Activated naive CD8-positive, alpha-beta T cell treated with anti-CD3 and anti-CD28 coated beads, Interleukin-2, amount 10 ng/mL, durations not matched to agents 7 days and 5 days (primary cell): ENCODE results near the gene SEC61A1. TPM values are rescaled to one million over a fixed set of nuclear protein-coding genes. Genes with fewer than 3 reads are reported as not detected.
A peak's percentile ranks its signal among the peaks of the same experiment; 100 is the strongest.

ENCODE experiments used
- ATAC-seq: fragments of 150-1000 bp; cut with Tn5 transposase; one replicate; pipeline ENCODE4 v1.10.0; 2021; ENCODE audit warnings: low read depth, moderate library complexity
- POLR2A ChIA-PET: fragments of 350-600 bp; sonication (Branson Sonifier 250); formaldehyde crosslinking; loops from one replicate; lab custom pipeline; 2021; ENCODE audit warnings: antibody characterized with exemption; lab: Charles Lee
- DNase-seq: peaks from one replicate; pipeline ENCODE4 v3.0.0; 2021
- H3K27ac Mint-ChIP-seq: one replicate; pipeline ENCODE4 v1.8.0; 2022; ENCODE audit warnings: mild to moderate bottlenecking, mixed read lengths
- H3K27me3 Mint-ChIP-seq: one replicate; pipeline ENCODE4 v1.8.0; 2022; ENCODE audit warnings: mild to moderate bottlenecking, moderate library complexity, mixed read lengths
- H3K36me3 Mint-ChIP-seq: one replicate; pipeline ENCODE4 v1.8.0; 2021; ENCODE audit warnings: mild to moderate bottlenecking, mixed read lengths
- H3K4me1 Mint-ChIP-seq: one replicate; pipeline ENCODE4 v1.8.0; 2021; ENCODE audit warnings: mixed read lengths
- H3K4me3 Mint-ChIP-seq: one replicate; pipeline ENCODE4 v1.8.0; 2022; ENCODE audit warnings: mild to moderate bottlenecking, moderate library complexity, mixed read lengths
- H3K9me3 Mint-ChIP-seq: one replicate; pipeline ENCODE4 v1.8.0; 2021; ENCODE audit warnings: mixed read lengths
- total RNA-seq, 2 experiments: library from RNA; stranded (reverse); gene quantifications; one replicate each; pipeline ENCODE4 v1.2.3, GENCODE V29; 2021

SEC61A1 gene
- total RNA-seq, 2 experiments from 2014 or later, result 119 to 126 TPM

GRCh38 chr3:128076483-128077201 is 24.4 kb downstream of the SEC61A1 start:
- no peak for DNase-seq
- Mint-ChIP-seq H3K9me3 (no peaks in the 10 kb centered on the region), H3K36me3 (peaks cover 1% of the 10 kb centered on the region), H3K27ac (no peak overlapping the region), H3K4me3 (peak overlapping the region; percentile 22), H3K4me1 (peaks cover 2% of the 10 kb centered on the region), H3K27me3 (no peaks in the 10 kb centered on the region)
- POLR2A ChIA-PET, result no interaction called here
- ATAC-seq, result no peak

- no peak for ATAC-seq
- DNase-seq, result no peak
- no peak overlapping the region for H3K27ac Mint-ChIP-seq
- no peaks in the 10 kb centered on the region for H3K36me3 Mint-ChIP-seq
- H3K27me3 Mint-ChIP-seq, result no peaks in the 10 kb centered on the region
- POLR2A ChIA-PET, result no interaction called here
- peaks cover 2% of the 10 kb centered on the region for H3K4me1 Mint-ChIP-seq
- no peak overlapping the region for H3K4me3 Mint-ChIP-seq
- H3K9me3 Mint-ChIP-seq, result no peaks in the 10 kb centered on the region
Observed at GRCh38 chr3:128077202-128077624, 25.0 kb downstream of the SEC61A1 start.

DNA sequence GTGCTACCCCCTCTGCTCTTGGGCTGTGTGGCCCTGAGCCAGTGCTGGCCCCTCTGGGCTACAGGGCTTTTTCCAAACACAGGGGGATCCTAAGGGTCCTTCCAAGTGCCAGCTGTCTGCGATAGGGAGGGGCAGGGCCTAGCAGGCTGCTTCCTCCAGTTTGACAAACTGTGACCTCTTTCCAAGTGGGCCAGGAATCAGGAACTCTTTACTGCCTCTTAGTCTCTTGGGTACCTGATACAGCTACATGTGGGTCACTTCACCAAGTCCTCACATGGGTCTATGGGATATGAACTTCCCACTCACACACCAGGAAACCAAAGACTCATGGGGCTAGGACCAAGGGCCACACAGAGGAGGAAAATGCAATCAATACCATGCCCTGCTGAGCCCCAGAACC is 25.4 kb downstream of the SEC61A1 start:
- Mint-ChIP-seq H3K9me3 (no peaks in the 10 kb centered on the region), H3K4me3 (no peak overlapping the region), H3K36me3 (no peaks in the 10 kb centered on the region), H3K4me1 (peaks cover 2% of the 10 kb centered on the region), H3K27me3 (no peaks in the 10 kb centered on the region), H3K27ac (no peak overlapping the region)
- DNase-seq, result no peak
- ATAC-seq, result no peak
- POLR2A ChIA-PET, result no interaction called here

GRCh38 chr3:128078322-128078721 is 26.1 kb downstream of the SEC61A1 start:
- no peak for DNase-seq
- ATAC-seq, result no peak
- no peak overlapping the region for H3K4me3 Mint-ChIP-seq
- H3K27ac Mint-ChIP-seq, result no peak overlapping the region
- no peaks in the 10 kb centered on the region for H3K27me3 Mint-ChIP-seq
- POLR2A ChIA-PET, result no interaction called here
- H3K36me3 Mint-ChIP-seq, result no peaks in the 10 kb centered on the region
- H3K9me3 Mint-ChIP-seq, result no peaks in the 10 kb centered on the region
- H3K4me1 Mint-ChIP-seq, result peaks cover 2% of the 10 kb centered on the region

DNA sequence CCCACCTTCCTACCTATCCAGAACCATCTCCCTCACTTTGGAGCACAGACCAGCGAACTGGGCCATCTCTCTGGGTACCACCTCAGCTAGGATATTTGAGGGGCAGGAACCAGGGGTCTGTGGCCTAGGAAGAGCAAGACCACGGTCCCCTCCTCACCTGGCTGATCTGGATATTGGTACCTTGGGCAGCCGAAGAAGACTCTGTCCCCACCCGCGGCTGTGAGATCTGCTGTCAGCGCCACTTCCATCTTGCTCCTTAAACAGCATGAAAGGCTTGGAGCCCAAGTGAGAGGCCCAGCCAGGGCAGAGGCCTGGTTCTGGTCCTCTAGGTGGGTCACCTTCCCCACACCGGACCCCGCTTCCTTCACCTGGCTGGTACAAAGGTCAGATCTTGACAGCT is 26.6 kb downstream of the SEC61A1 start:
- DNase-seq (no peak), ATAC-seq (no peak)
- peaks cover 2% of the 10 kb centered on the region for H3K4me1 Mint-ChIP-seq
- POLR2A ChIA-PET, result no interaction called here
- H3K4me3 Mint-ChIP-seq, result no peak overlapping the region
- H3K36me3 Mint-ChIP-seq, result no peaks in the 10 kb centered on the region
- no peaks in the 10 kb centered on the region for H3K9me3 Mint-ChIP-seq
- no peak overlapping the region for H3K27ac Mint-ChIP-seq
- no peaks in the 10 kb centered on the region for H3K27me3 Mint-ChIP-seq

- no peak for DNase-seq
- Mint-ChIP-seq H3K27ac (no peak overlapping the region), H3K36me3 (peaks cover 2% of the 10 kb centered on the region), H3K4me1 (peaks cover 2% of the 10 kb centered on the region), H3K9me3 (no peaks in the 10 kb centered on the region), H3K4me3 (no peak overlapping the region), H3K27me3 (no peaks in the 10 kb centered on the region)
- no peak for ATAC-seq
- POLR2A ChIA-PET, result no interaction called here
Observed at GRCh38 chr3:128079823-128080222, 27.6 kb downstream of the SEC61A1 start.

DNA sequence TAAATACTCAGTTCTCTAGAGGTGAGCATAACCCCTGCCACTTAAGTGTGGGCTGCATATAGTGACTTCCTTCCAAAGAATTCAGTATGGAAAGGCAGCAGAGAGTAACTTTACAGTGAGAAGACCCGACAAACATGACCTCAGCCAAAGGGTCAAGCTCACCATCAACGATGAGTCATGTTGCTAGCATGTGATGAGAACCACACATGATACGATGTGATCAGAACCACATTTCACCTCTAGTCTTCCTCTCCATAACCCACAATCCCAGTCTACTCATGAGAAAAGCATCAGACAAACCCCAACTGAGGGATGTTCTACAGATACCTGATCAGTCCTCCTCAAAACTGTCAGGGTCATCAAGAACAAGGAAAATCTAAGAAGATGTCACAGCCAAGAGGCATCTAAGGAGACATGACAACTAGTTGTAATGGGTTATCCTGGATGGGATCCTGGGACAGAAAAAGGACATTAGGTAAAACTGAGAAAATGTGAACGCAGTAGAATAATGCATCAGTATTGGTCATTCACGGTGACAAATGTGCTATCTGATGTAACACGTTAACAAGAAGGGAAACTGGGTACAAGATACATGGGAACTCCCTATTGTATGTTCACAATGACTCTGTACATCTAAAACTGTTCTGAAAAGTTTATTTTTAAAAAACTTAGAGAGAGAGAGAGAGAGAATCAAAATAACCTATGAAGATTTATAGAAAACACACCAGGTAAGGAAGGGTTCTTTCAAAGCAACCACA is 28.3 kb downstream of the SEC61A1 start:
- Mint-ChIP-seq H3K4me3 (no peak overlapping the region), H3K9me3 (no peaks in the 10 kb centered on the region), H3K4me1 (peaks cover 2% of the 10 kb centered on the region), H3K27ac (no peak overlapping the region), H3K36me3 (peaks cover 3% of the 10 kb centered on the region), H3K27me3 (no peaks in the 10 kb centered on the region)
- DNase-seq (no peak), ATAC-seq (no peak)
- POLR2A ChIA-PET, result no interaction called here

DNA sequence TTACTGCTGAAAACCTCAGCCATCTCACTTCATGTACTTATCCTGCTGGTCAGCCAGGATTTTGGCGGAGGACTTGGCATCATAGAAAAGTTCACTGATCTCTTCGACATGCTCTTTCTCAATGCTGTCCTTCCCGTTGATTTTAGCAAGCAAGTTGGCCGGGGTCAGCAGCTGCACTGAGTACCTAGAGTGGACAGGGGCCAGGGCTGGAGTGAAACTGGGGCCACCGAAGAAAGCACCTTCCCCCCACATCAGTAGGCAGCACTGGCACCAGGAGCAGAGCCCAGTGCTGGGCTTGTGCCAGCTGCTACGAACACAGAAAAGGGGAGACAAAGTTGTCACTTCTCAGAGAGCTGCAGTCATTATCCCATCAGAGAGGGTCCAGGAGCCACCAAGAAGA is 29.0 kb downstream of the SEC61A1 start:
- Mint-ChIP-seq H3K4me3 (no peak overlapping the region), H3K4me1 (peaks cover 2% of the 10 kb centered on the region), H3K36me3 (peaks cover 3% of the 10 kb centered on the region), H3K9me3 (no peaks in the 10 kb centered on the region), H3K27ac (no peak overlapping the region), H3K27me3 (no peaks in the 10 kb centered on the region)
- POLR2A ChIA-PET, result no interaction called here
- DNase-seq (no peak), ATAC-seq (no peak)

GRCh38 chr3:128081846-128082245 is 29.6 kb downstream of the SEC61A1 start:
- POLR2A ChIA-PET, result no interaction called here
- Mint-ChIP-seq H3K9me3 (no peaks in the 10 kb centered on the region), H3K27ac (no peak overlapping the region), H3K4me1 (peaks cover 2% of the 10 kb centered on the region), H3K27me3 (no peaks in the 10 kb centered on the region), H3K4me3 (no peak overlapping the region), H3K36me3 (peaks cover 3% of the 10 kb centered on the region)
- DNase-seq (no peak), ATAC-seq (no peak)

DNA sequence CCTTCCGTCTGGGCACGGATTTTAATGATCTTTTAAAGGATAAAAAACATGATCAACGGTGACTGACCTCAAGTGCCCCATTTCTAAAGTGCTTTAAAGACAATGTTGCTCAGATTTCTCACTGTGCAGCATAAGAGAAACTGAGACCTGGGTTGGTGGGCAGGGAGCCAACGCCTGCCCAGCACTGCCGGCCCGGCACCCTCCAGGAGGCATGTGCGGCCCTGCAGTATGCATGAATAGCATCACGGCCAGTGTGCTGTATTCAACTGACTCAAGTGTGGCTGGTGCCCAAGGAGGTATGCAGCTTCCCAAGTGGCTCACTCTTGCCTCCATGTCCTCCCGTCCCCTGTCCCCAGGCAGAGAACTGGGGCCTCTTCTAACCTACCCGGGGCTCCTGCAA is 30.3 kb downstream of the SEC61A1 start:
- H3K4me1 Mint-ChIP-seq, result peaks cover 2% of the 10 kb centered on the region
- POLR2A ChIA-PET, result no interaction called here
- H3K9me3 Mint-ChIP-seq, result no peaks in the 10 kb centered on the region
- no peaks in the 10 kb centered on the region for H3K27me3 Mint-ChIP-seq
- H3K4me3 Mint-ChIP-seq, result no peak overlapping the region
- peaks cover 3% of the 10 kb centered on the region for H3K36me3 Mint-ChIP-seq
- H3K27ac Mint-ChIP-seq, result no peak overlapping the region
- ATAC-seq (no peak), DNase-seq (no peak)

DNA sequence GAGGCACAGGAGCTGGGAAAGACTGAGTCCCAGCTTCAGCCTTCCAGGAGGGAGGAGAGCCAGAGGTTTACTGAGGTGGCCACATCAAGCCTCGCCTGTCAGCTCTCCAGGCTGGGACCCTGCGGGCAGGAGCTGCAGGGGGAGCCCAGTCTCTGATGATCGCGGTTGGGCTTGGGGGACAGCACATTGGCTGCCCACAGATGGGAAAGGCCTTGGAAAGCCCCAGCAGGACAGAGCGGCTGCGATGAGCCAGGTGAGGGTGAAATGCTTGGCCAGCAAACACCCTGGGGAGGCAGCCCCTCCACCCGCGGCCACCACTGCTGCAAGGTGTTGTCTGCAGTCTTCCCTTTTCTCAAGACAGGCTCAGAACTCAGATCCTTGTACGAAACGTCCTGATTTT is 31.2 kb downstream of the SEC61A1 start:
- DNase-seq, result no peak
- H3K27me3 Mint-ChIP-seq, result no peaks in the 10 kb centered on the region
- H3K27ac Mint-ChIP-seq, result no peak overlapping the region
- H3K36me3 Mint-ChIP-seq, result peaks cover 3% of the 10 kb centered on the region
- H3K4me1 Mint-ChIP-seq, result peaks cover 2% of the 10 kb centered on the region
- H3K9me3 Mint-ChIP-seq, result no peaks in the 10 kb centered on the region
- no peak overlapping the region for H3K4me3 Mint-ChIP-seq
- ATAC-seq, result no peak
- POLR2A ChIA-PET, result no interaction called here

DNA sequence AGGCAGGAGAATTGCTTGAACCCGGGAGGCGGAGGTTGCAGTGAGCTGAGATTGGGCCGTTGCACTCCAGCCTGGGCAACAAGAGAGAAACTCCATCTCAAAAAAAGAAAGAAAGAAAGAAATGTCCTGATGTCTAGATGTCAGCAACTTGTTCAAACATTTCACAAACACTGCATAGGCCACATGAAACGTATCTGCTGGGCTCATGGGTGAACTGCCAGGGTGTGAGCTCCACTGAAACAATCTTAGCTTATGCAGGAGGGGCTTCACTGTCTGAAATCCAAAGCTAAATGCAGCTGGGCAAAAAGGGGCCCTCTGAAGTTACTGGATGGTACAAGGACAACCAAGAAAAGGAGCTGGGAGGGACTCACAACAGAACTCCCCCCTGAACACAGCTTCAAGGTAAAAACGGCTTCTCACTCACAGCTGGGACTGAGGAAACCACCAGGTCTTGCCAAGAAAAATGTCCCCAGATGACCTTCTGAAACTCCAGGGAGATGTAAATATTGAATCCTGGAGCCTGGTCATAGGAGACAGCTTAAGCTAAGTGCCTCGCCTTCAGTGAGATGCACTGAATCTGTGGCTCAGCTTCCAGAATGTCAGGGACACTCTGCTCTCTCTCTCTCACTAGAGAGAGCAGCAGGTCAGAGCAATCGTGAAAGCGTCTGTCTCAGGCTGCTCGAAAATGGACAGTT is 31.9 kb downstream of the SEC61A1 start:
- no peak for DNase-seq
- peaks cover 3% of the 10 kb centered on the region for H3K36me3 Mint-ChIP-seq
- no peak overlapping the region for H3K27ac Mint-ChIP-seq
- POLR2A ChIA-PET, result no interaction called here
- no peaks in the 10 kb centered on the region for H3K9me3 Mint-ChIP-seq
- no peak for ATAC-seq
- H3K4me1 Mint-ChIP-seq, result peaks cover 2% of the 10 kb centered on the region
- no peaks in the 10 kb centered on the region for H3K27me3 Mint-ChIP-seq
- H3K4me3 Mint-ChIP-seq, result no peak overlapping the region

DNA sequence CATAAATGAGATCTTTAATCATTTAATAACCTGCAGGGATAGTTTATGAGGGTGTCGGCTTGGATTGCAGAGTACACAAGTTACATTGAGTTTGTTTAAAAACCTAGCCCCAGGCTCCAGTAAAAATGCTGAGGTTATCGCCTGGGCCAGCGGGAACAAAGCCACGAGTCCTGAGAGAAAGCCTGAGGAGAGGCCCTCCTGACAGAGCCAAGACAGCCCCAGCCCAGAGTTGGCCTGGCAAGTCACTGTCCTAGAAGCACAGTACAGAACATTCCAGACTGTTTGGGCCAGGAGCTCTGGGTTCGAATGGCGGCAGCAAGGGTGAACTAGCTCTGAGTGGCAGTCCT is 32.4 kb downstream of the SEC61A1 start:
- POLR2A ChIA-PET, result no interaction called here
- no peak for ATAC-seq
- no peak overlapping the region for H3K4me3 Mint-ChIP-seq

GRCh38 chr3:128089135-128089534 is 36.9 kb downstream of the SEC61A1 start:
- POLR2A ChIA-PET, result no interaction called here
- Mint-ChIP-seq H3K36me3 (peaks cover 10% of the 10 kb centered on the region), H3K27me3 (no peaks in the 10 kb centered on the region)

More for the DNA sequence above, 32.4 kb downstream of the SEC61A1 start:
- Mint-ChIP-seq H3K4me1 (peaks cover 2% of the 10 kb centered on the region), H3K36me3 (peaks cover 3% of the 10 kb centered on the region), H3K9me3 (no peaks in the 10 kb centered on the region), H3K27ac (no peak overlapping the region), H3K27me3 (no peaks in the 10 kb centered on the region)
- no peak for DNase-seq

More at GRCh38 chr3:128089135-128089534, 36.9 kb downstream of the SEC61A1 start:
- Mint-ChIP-seq H3K27ac (no peak overlapping the region), H3K4me3 (no peak overlapping the region), H3K4me1 (peaks cover 2% of the 10 kb centered on the region), H3K9me3 (no peaks in the 10 kb centered on the region)
- ATAC-seq, result no peak
- DNase-seq, result no peak
